Glutamatergic neuron (in vitro differentiated cells): ENCODE results near the gene FSTL1. TPM values are rescaled to one million over a fixed set of nuclear protein-coding genes. Genes with fewer than 3 reads are reported as not detected.

Experiments used
- DNase-seq: peaks from one replicate; pipeline ENCODE4 v3.0.0; 2022
- H3K27ac Mint-ChIP-seq: one replicate; pipeline ENCODE4 v1.8.0; 2020; ENCODE audit warnings: mild to moderate bottlenecking, mixed read lengths, inconsistent platforms; ENCODE audit not compliant: unreplicated experiment
- H3K27me3 Mint-ChIP-seq: one replicate; pipeline ENCODE4 v1.8.0; 2020; ENCODE audit warnings: mild to moderate bottlenecking, moderate library complexity, mixed read lengths, inconsistent platforms; ENCODE audit not compliant: unreplicated experiment
- H3K36me3 Mint-ChIP-seq: one replicate; pipeline ENCODE4 v1.8.0; 2020; ENCODE audit warnings: mild to moderate bottlenecking, mixed read lengths, inconsistent platforms; ENCODE audit not compliant: unreplicated experiment
- H3K4me1 Mint-ChIP-seq: one replicate; pipeline ENCODE4 v1.8.0; 2020; ENCODE audit warnings: mild to moderate bottlenecking, low read depth, mixed read lengths, inconsistent platforms; ENCODE audit not compliant: unreplicated experiment
- H3K4me3 Mint-ChIP-seq: one replicate; pipeline ENCODE4 v1.8.0; 2020; ENCODE audit warnings: mild to moderate bottlenecking, mixed read lengths, inconsistent platforms; ENCODE audit not compliant: unreplicated experiment
- H3K9me3 Mint-ChIP-seq: one replicate; pipeline ENCODE4 v1.8.0; 2020; ENCODE audit warnings: mild to moderate bottlenecking, moderate library complexity, mixed read lengths, inconsistent platforms; ENCODE audit not compliant: unreplicated experiment
- total RNA-seq: library from RNA; stranded (reverse); fragmentation: NEBNext Ultra II Directional; extraction: Animal tissue kit (Norgen Biotek cat#: 25700); gene quantifications from one replicate; pipeline ENCODE4 v1.2.1, GENCODE V29; 2021; ENCODE audit not compliant: unreplicated experiment
- TF ChIP-seq, protein P1 (sequence below): fragments of 200-600 bp; sonication (generic); IDR thresholded peaks from one replicate; pipeline ENCODE4 v1.5.0; 2021; ENCODE audit not compliant: partially characterized antibody, unreplicated experiment

The FSTL1 gene
- total RNA-seq, 1 donor from 2014 or later, result 206 TPM

- DNase-seq, result no peak
- Mint-ChIP-seq H3K36me3 (no peaks in the 10 kb centered on the region), H3K27ac (no peak overlapping the region), H3K27me3 (peaks cover 10% of the 10 kb centered on the region), H3K4me3 (no peak overlapping the region), H3K9me3 (peaks cover 9% of the 10 kb centered on the region), H3K4me1 (peaks cover 9% of the 10 kb centered on the region)
- TF ChIP-seq, protein P1, sequence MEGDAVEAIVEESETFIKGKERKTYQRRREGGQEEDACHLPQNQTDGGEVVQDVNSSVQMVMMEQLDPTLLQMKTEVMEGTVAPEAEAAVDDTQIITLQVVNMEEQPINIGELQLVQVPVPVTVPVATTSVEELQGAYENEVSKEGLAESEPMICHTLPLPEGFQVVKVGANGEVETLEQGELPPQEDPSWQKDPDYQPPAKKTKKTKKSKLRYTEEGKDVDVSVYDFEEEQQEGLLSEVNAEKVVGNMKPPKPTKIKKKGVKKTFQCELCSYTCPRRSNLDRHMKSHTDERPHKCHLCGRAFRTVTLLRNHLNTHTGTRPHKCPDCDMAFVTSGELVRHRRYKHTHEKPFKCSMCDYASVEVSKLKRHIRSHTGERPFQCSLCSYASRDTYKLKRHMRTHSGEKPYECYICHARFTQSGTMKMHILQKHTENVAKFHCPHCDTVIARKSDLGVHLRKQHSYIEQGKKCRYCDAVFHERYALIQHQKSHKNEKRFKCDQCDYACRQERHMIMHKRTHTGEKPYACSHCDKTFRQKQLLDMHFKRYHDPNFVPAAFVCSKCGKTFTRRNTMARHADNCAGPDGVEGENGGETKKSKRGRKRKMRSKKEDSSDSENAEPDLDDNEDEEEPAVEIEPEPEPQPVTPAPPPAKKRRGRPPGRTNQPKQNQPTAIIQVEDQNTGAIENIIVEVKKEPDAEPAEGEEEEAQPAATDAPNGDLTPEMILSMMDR, result no peak
Observed at GRCh38 chr3:120452816-120453215, 2.0 kb upstream of the FSTL1 start.

- DNase-seq, result no peak
- peaks cover 10% of the 10 kb centered on the region for H3K27me3 Mint-ChIP-seq
- H3K36me3 Mint-ChIP-seq, result no peaks in the 10 kb centered on the region
- peak overlapping the region; percentile 62 for H3K4me3 Mint-ChIP-seq
- TF ChIP-seq, protein P1, result no peak
- H3K27ac Mint-ChIP-seq, result no peak overlapping the region
- peaks cover 13% of the 10 kb centered on the region for H3K9me3 Mint-ChIP-seq
- peaks cover 17% of the 10 kb centered on the region for H3K4me1 Mint-ChIP-seq
Observed at GRCh38 chr3:120451806-120452205, 1.0 kb upstream of the FSTL1 start.

GRCh38 chr3:120451272-120451761 is 525 bp upstream of the FSTL1 start:
- peak overlapping the region; percentile 62 for H3K4me3 Mint-ChIP-seq
- H3K27ac Mint-ChIP-seq, result no peak overlapping the region
- H3K4me1 Mint-ChIP-seq, result peaks cover 22% of the 10 kb centered on the region
- peak; percentile 34 for DNase-seq
- H3K9me3 Mint-ChIP-seq, result peaks cover 13% of the 10 kb centered on the region
- peaks cover 10% of the 10 kb centered on the region for H3K27me3 Mint-ChIP-seq
- no peaks in the 10 kb centered on the region for H3K36me3 Mint-ChIP-seq
- TF ChIP-seq, protein P1, result no peak

GRCh38 chr3:120449701-120450599 is 842 bp downstream of the FSTL1 start:
- DNase-seq, result peak; percentile 48
- H3K9me3 Mint-ChIP-seq, result peaks cover 13% of the 10 kb centered on the region
- peak overlapping the region; percentile 85 for H3K4me3 Mint-ChIP-seq

More at GRCh38 chr3:120449701-120450599, 842 bp downstream of the FSTL1 start:
- TF ChIP-seq, protein P1, result no peak
- H3K36me3 Mint-ChIP-seq, result no peaks in the 10 kb centered on the region
- peaks cover 26% of the 10 kb centered on the region for H3K4me1 Mint-ChIP-seq
- H3K27ac Mint-ChIP-seq, result peak overlapping the region; percentile 37
- H3K27me3 Mint-ChIP-seq, result peaks cover 12% of the 10 kb centered on the region
